Endodermal cell (in vitro differentiated cells): ENCODE measurements around the gene EMSY. TPM values are rescaled to one million over a fixed set of nuclear protein-coding genes. Genes with fewer than 3 reads are reported as not detected.

Source experiments
- DNase-seq: peaks from one replicate; pipeline ENCODE4 v3.0.0-alpha.2; 2017
- H3K27ac ChIP-seq: 2 replicates; pipeline ENCODE4 v1.5.1; 2013; ENCODE audit warnings: mild to moderate bottlenecking, low read depth, low read length, moderate library complexity
- H3K27me3 ChIP-seq: 2 replicates; pipeline ENCODE4 v1.6.1; 2013; ENCODE audit warnings: mild to moderate bottlenecking, low read length, moderate library complexity; ENCODE audit not compliant: insufficient read depth, control insufficient read depth, poor library complexity, severe bottlenecking
- H3K36me3 ChIP-seq: 2 replicates; pipeline ENCODE4 v1.7.0; 2013; ENCODE audit warnings: mild to moderate bottlenecking, low read length, moderate library complexity; ENCODE audit not compliant: control insufficient read depth, insufficient read depth
- H3K4me1 ChIP-seq: one replicate; pipeline ENCODE4 v1.7.0; 2013; ENCODE audit warnings: low read length; ENCODE audit not compliant: control insufficient read depth, insufficient read depth
- H3K4me3 ChIP-seq: 2 replicates; pipeline ENCODE4 v1.5.1; 2013; ENCODE audit warnings: mild to moderate bottlenecking, low read length, moderate library complexity
- H3K9ac ChIP-seq: 2 replicates; pipeline ENCODE4 v1.6.1; 2013; ENCODE audit warnings: mild to moderate bottlenecking, low read length, moderate library complexity; ENCODE audit not compliant: poor library complexity, severe bottlenecking; ENCODE audit errors: extremely low read depth
- H3K9me3 ChIP-seq: 2 replicates; pipeline ENCODE4 v1.6.1; 2013; ENCODE audit warnings: mild to moderate bottlenecking, low read length, moderate library complexity; ENCODE audit not compliant: control insufficient read depth
- H3K27ac Mint-ChIP-seq: 2 replicates; pipeline ENCODE4 v1.8.0; 2020; ENCODE audit warnings: mixed read lengths
- H3K27me3 Mint-ChIP-seq: 2 replicates; pipeline ENCODE4 v1.8.0; 2021; ENCODE audit warnings: mild to moderate bottlenecking, mixed read lengths; ENCODE audit not compliant: insufficient read depth
- H3K36me3 Mint-ChIP-seq: 2 replicates; pipeline ENCODE4 v1.8.0; 2020; ENCODE audit warnings: low read depth, mixed read lengths
- H3K4me1 Mint-ChIP-seq: 2 replicates; pipeline ENCODE4 v1.8.0; 2020; ENCODE audit warnings: mixed read lengths
- H3K4me3 Mint-ChIP-seq: 2 replicates; pipeline ENCODE4 v1.8.0; 2020; ENCODE audit warnings: mild to moderate bottlenecking, moderate library complexity, mixed read lengths
- H3K9me3 Mint-ChIP-seq: 2 replicates; pipeline ENCODE4 v1.8.0; 2020; ENCODE audit warnings: mild to moderate bottlenecking, mixed read lengths
- WGBS, 2 experiments: methylation state at CpG; one replicate each; pipeline versions ENCODE4 v1.1.5 to v1.1.7; 2013; ENCODE audit warnings: missing lambda C conversion rate in 2 of 2, mixed read lengths in 1 of 2; ENCODE audit not compliant: insufficient coverage in 1 of 2, insufficient read length in 1 of 2; 5-methylcytosine and 5-hydroxymethylcytosine counted together
- total RNA-seq, 2 donors: library from RNA; stranded (reverse); fragmentation: NEBNext Ultra II Directional in 1 of 2; extraction: Animal tissue kit (Norgen Biotek cat#: 25700) in 1 of 2; gene quantifications; 2 replicates in 1 of 2; 3 replicates in 1 of 2; pipeline ENCODE4 v1.2.1, GENCODE V29; 2021
- TF ChIP-seq, protein P1 (sequence below): fragments of 200-600 bp; sonication (generic); conservative IDR thresholded peaks from 2 replicates; pipeline ENCODE4 v1.5.0; 2021; ENCODE audit warnings: antibody characterized with exemption, mild to moderate bottlenecking

EMSY gene
- total RNA-seq, 2 donors from 2014 or later = 27.4 to 35.5 TPM

GRCh38 chr11:76574406-76574805 is 129.6 kb downstream of the EMSY start:
- peaks cover 7% of the 10 kb centered on the region for H3K4me1 Mint-ChIP-seq
- peaks cover 2% of the 10 kb centered on the region for H3K27me3 Mint-ChIP-seq
- TF ChIP-seq, protein P1, sequence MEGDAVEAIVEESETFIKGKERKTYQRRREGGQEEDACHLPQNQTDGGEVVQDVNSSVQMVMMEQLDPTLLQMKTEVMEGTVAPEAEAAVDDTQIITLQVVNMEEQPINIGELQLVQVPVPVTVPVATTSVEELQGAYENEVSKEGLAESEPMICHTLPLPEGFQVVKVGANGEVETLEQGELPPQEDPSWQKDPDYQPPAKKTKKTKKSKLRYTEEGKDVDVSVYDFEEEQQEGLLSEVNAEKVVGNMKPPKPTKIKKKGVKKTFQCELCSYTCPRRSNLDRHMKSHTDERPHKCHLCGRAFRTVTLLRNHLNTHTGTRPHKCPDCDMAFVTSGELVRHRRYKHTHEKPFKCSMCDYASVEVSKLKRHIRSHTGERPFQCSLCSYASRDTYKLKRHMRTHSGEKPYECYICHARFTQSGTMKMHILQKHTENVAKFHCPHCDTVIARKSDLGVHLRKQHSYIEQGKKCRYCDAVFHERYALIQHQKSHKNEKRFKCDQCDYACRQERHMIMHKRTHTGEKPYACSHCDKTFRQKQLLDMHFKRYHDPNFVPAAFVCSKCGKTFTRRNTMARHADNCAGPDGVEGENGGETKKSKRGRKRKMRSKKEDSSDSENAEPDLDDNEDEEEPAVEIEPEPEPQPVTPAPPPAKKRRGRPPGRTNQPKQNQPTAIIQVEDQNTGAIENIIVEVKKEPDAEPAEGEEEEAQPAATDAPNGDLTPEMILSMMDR = no peak
- Histone ChIP-seq H3K4me3 (no peak overlapping the region), H3K9ac (no peak overlapping the region), H3K9me3 (no peaks in the 10 kb centered on the region), H3K27me3 (no peaks in the 10 kb centered on the region), H3K27ac (no peak overlapping the region), H3K36me3 (no peaks in the 10 kb centered on the region), H3K4me1 (no peaks in the 10 kb centered on the region)
- WGBS, 2 experiments = 80 to 91% methylated on average over 1 to 2 of the region's 2 CpGs
- H3K9me3 Mint-ChIP-seq = peaks cover 4% of the 10 kb centered on the region
- no peak overlapping the region for H3K4me3 Mint-ChIP-seq
- no peaks in the 10 kb centered on the region for H3K36me3 Mint-ChIP-seq
- no peak for DNase-seq
- no peak overlapping the region for H3K27ac Mint-ChIP-seq

GRCh38 chr11:76574879-76575278 is 130.1 kb downstream of the EMSY start:
- DNase-seq = no peak
- no peak overlapping the region for H3K27ac ChIP-seq
- no peak overlapping the region for H3K4me3 Mint-ChIP-seq
- H3K9me3 Mint-ChIP-seq = peaks cover 6% of the 10 kb centered on the region
- peaks cover 7% of the 10 kb centered on the region for H3K4me1 Mint-ChIP-seq
- H3K4me1 ChIP-seq = no peaks in the 10 kb centered on the region
- H3K36me3 Mint-ChIP-seq = no peaks in the 10 kb centered on the region
- H3K4me3 ChIP-seq = no peak overlapping the region
- H3K27me3 ChIP-seq = no peaks in the 10 kb centered on the region
- no peak overlapping the region for H3K9ac ChIP-seq
- no peaks in the 10 kb centered on the region for H3K36me3 ChIP-seq
- no peak overlapping the region for H3K27ac Mint-ChIP-seq
- 89 to 90% methylated on average over 1 of the region's 1 CpG for WGBS, 2 experiments
- peaks cover 2% of the 10 kb centered on the region for H3K27me3 Mint-ChIP-seq
- TF ChIP-seq, protein P1 = no peak
- H3K9me3 ChIP-seq = no peaks in the 10 kb centered on the region

GRCh38 chr11:76577226-76577920 is 132.6 kb downstream of the EMSY start:
- H3K27me3 ChIP-seq = no peaks in the 10 kb centered on the region
- Mint-ChIP-seq H3K36me3 (no peaks in the 10 kb centered on the region), H3K9me3 (peaks cover 7% of the 10 kb centered on the region), H3K27me3 (peaks cover 2% of the 10 kb centered on the region), H3K27ac (no peak overlapping the region), H3K4me1 (peaks cover 7% of the 10 kb centered on the region), H3K4me3 (no peak overlapping the region)
- no peaks in the 10 kb centered on the region for H3K9me3 ChIP-seq
- no peak overlapping the region for H3K9ac ChIP-seq
- DNase-seq = no peak
- H3K27ac ChIP-seq = no peak overlapping the region
- H3K4me3 ChIP-seq = no peak overlapping the region
- WGBS, 2 experiments = 93 to 95% methylated on average over 10 to 12 of the region's 12 CpGs
- H3K4me1 ChIP-seq = no peaks in the 10 kb centered on the region
- H3K36me3 ChIP-seq = no peaks in the 10 kb centered on the region
- TF ChIP-seq, protein P1 = no peak
